Smooth muscle cell of the brain vasculature (primary cell): ENCODE results near the gene TRAP1.
"Not testable (repeated sequence)": the region's sequence is repeated elsewhere in the genome, so short reads cannot be mapped to it uniquely, and the experiment has no call there.

ENCODE experiments used
- DNase-seq: peaks from one replicate; pipeline ENCODE4 v3.0.0-alpha.2; 2012; ENCODE audit warnings: low read depth, low spot score

TRAP1 gene

GRCh38 chr16:3736116-3736515 lies 18.8 kb upstream of the TRAP1 start:
- DNase-seq: no peak

- DNase-seq: no peak
Measured at GRCh38 chr16:3735541-3735940, 18.2 kb upstream of the TRAP1 start.

- DNase-seq: no peak
Measured at GRCh38 chr16:3734758-3735221, 17.5 kb upstream of the TRAP1 start.

GRCh38 chr16:3734084-3734757 lies 16.9 kb upstream of the TRAP1 start:
- DNase-seq: no peak

- no peak for DNase-seq
Measured at GRCh38 chr16:3732171-3732570, 14.8 kb upstream of the TRAP1 start.

GRCh38 chr16:3731126-3731935 lies 14.0 kb upstream of the TRAP1 start:
- DNase-seq: no peak

GRCh38 chr16:3730161-3731125 lies 13.1 kb upstream of the TRAP1 start:
- DNase-seq: no peak

- no peak for DNase-seq
Measured at GRCh38 chr16:3729161-3730112, 12.1 kb upstream of the TRAP1 start.

GRCh38 chr16:3728424-3729160 lies 11.3 kb upstream of the TRAP1 start:
- DNase-seq: no peak

GRCh38 chr16:3727806-3728381 lies 10.6 kb upstream of the TRAP1 start:
- no peak for DNase-seq

GRCh38 chr16:3726021-3726687 lies 8.8 kb upstream of the TRAP1 start:
- DNase-seq: no peak

- DNase-seq: no peak
Measured at GRCh38 chr16:3725276-3725675, 8.0 kb upstream of the TRAP1 start.

- no peak for DNase-seq
Measured at GRCh38 chr16:3722508-3722907, 5.2 kb upstream of the TRAP1 start.

GRCh38 chr16:3720418-3720817 lies 3.1 kb upstream of the TRAP1 start:
- DNase-seq: no peak

GRCh38 chr16:3718628-3719027 lies 1.3 kb upstream of the TRAP1 start:
- DNase-seq: no peak

- peak; percentile 2 for DNase-seq
Measured at GRCh38 chr16:3718019-3718391, 681 bp upstream of the TRAP1 start.

- no peak for DNase-seq
Measured at GRCh38 chr16:3716831-3717234, 491 bp downstream of the TRAP1 start.

GRCh38 chr16:3715430-3715829 lies 1.9 kb downstream of the TRAP1 start:
- DNase-seq: no peak

- not testable (repeated sequence) for DNase-seq
Measured at GRCh38 chr16:3714378-3714777, 2.9 kb downstream of the TRAP1 start.
